ENCODE data around the gene CTF1.

The CTF1 gene

GRCh38 chr16:30948667-30949649 is 52.5 kb downstream of the CTF1 start, which contains the start of gene ORAI3:
Gene ORAI3, plus strand, starts transcription at chr16:30949068. Its CDS starts 222 bp downstream, at chr16:30949290.
- no peak for TF ChIP-seq CTCF (IDR thresholded peaks at IDR 0.05; ENCODE audit: borderline replicate concordance, control extremely low read depth, extremely low read depth, insufficient read depth, missing control alignments)
- in situ Hi-C loops (cut with MboI; ENCODE audit: low sequenced_read_pairs, unreplicated experiment): no loop called here
- peak; percentile 89 for DNase-seq (ENCODE audit: low spot score)

- TF ChIP-seq CTCF (IDR thresholded peaks at IDR 0.05; ENCODE audit: borderline replicate concordance, control extremely low read depth, extremely low read depth, insufficient read depth, missing control alignments): peak; percentile 20
- DNase-seq (ENCODE audit: low spot score): peak; percentile 71
- in situ Hi-C loops (cut with MboI; ENCODE audit: low sequenced_read_pairs, unreplicated experiment): loop anchor here (25.0 kb wide), 1 partner anchor 912 kb away; the partner anchor contains the start of gene ZNF267
Observed at GRCh38 chr16:30949650-30950515, 53.5 kb downstream of the CTF1 start.

DNA sequence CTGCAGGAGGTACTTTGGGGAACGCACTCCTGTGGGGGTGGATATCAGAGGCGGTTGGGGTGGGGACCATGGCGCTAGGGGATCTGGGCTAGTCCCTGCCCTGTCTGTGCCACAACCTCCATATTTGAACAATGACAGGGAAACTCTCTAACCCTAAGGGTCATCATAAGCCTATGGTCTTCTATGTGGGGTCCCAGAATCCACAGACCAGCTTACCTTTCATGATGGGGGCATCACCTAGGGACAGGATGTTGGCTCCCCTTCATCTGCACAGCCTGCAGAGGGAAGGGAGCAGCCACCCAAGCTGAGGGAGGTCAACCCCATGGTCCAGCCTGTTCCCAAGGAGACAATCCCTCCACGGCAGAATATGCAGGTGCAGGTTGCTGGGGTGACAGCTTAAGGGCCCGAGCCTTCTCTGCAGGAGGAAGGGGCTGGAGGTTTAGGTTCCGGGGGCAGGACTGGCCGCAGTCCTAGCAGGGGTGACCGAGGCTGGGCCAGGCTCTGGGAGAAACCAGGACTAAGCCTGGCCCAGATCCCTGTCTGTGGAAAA is 54.2 kb downstream of the CTF1 start:
- in situ Hi-C loops (cut with MboI; ENCODE audit: low sequenced_read_pairs, unreplicated experiment): loop anchor here (25.0 kb wide), 1 partner anchor 912 kb away; the partner anchor contains the start of gene ZNF267
- TF ChIP-seq CTCF (IDR thresholded peaks at IDR 0.05; ENCODE audit: borderline replicate concordance, control extremely low read depth, extremely low read depth, insufficient read depth, missing control alignments): no peak
- DNase-seq (ENCODE audit: low spot score): no peak

DNA sequence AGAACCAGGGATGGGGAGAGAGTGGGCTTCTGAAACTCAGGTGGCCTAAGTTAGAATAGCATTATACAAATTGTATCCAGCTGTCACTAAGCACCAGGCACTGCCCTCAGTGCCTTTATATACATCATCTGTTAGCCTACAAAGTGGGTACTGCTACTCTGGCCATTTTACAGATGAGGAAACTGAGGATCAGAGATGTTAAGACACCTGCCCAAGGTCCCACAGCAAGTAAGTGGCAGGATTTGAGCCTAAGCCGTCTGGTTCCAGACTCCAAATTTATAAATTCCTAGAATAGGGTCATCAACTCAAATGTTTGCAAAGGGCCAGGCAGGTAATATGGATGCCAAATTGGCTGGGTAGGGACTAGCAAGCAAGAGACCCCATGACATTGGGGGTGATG is 54.8 kb downstream of the CTF1 start:
- no peak for TF ChIP-seq CTCF (IDR thresholded peaks at IDR 0.05; ENCODE audit: borderline replicate concordance, control extremely low read depth, extremely low read depth, insufficient read depth, missing control alignments)
- in situ Hi-C loops (cut with MboI; ENCODE audit: low sequenced_read_pairs, unreplicated experiment): loop anchor here (25.0 kb wide), 1 partner anchor 911 kb away; the partner anchor contains the start of gene ZNF267
- DNase-seq (ENCODE audit: low spot score): no peak

GRCh38 chr16:30951750-30952149 is 55.3 kb downstream of the CTF1 start:
- TF ChIP-seq CTCF (IDR thresholded peaks at IDR 0.05; ENCODE audit: borderline replicate concordance, control extremely low read depth, extremely low read depth, insufficient read depth, missing control alignments): no peak
- in situ Hi-C loops (cut with MboI; ENCODE audit: low sequenced_read_pairs, unreplicated experiment): loop anchor here (25.0 kb wide), 1 partner anchor 911 kb away; the partner anchor contains the start of gene ZNF267
- no peak for DNase-seq (ENCODE audit: low spot score)

DNA sequence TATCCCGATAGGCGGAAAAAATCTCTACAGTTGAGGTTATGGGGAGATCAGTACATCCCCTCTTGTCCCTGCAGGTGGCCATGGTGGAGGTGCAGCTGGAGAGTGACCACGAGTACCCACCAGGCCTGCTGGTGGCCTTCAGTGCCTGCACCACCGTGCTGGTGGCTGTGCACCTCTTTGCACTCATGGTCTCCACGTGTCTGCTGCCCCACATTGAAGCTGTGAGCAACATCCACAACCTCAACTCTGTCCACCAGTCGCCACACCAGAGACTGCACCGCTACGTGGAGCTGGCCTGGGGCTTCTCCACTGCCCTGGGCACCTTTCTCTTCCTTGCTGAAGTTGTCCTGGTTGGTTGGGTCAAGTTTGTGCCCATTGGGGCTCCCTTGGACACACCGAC is 56.7 kb downstream of the CTF1 start:
- in situ Hi-C loops (cut with MboI; ENCODE audit: low sequenced_read_pairs, unreplicated experiment): loop anchor here (25.0 kb wide), 1 partner anchor 909 kb away; the partner anchor contains the start of gene ZNF267
- no peak for TF ChIP-seq CTCF (IDR thresholded peaks at IDR 0.05; ENCODE audit: borderline replicate concordance, control extremely low read depth, extremely low read depth, insufficient read depth, missing control alignments)
- DNase-seq (ENCODE audit: low spot score): no peak

Data from GM13976 (cell line).